IPS-18a (cell line): ENCODE data around the gene CEMP1.

ENCODE experiments used
- H3K27ac ChIP-seq: one replicate; pipeline ENCODE4 v1.5.1; 2013; ENCODE audit warnings: low read length
- H3K27me3 ChIP-seq: one replicate; pipeline ENCODE4 v1.6.1; 2013; ENCODE audit warnings: mild to moderate bottlenecking, low read length; ENCODE audit not compliant: control insufficient read depth, insufficient read depth
- H3K36me3 ChIP-seq: one replicate; pipeline ENCODE4 v1.6.1; 2013; ENCODE audit warnings: low read depth, low read length; ENCODE audit not compliant: control insufficient read depth
- H3K4me1 ChIP-seq: one replicate; pipeline ENCODE4 v1.6.1; 2013; ENCODE audit warnings: low read depth, low read length; ENCODE audit not compliant: control insufficient read depth
- H3K4me3 ChIP-seq: one replicate; pipeline ENCODE4 v1.5.1; 2013; ENCODE audit warnings: low read length
- H3K9ac ChIP-seq: one replicate; pipeline ENCODE4 v1.6.1; 2013; ENCODE audit warnings: mild to moderate bottlenecking, low read length, moderate library complexity
- H3K9me3 ChIP-seq: one replicate; pipeline ENCODE4 v1.6.1; 2013; ENCODE audit warnings: low read depth, low read length; ENCODE audit not compliant: control insufficient read depth

The CEMP1 gene

DNA sequence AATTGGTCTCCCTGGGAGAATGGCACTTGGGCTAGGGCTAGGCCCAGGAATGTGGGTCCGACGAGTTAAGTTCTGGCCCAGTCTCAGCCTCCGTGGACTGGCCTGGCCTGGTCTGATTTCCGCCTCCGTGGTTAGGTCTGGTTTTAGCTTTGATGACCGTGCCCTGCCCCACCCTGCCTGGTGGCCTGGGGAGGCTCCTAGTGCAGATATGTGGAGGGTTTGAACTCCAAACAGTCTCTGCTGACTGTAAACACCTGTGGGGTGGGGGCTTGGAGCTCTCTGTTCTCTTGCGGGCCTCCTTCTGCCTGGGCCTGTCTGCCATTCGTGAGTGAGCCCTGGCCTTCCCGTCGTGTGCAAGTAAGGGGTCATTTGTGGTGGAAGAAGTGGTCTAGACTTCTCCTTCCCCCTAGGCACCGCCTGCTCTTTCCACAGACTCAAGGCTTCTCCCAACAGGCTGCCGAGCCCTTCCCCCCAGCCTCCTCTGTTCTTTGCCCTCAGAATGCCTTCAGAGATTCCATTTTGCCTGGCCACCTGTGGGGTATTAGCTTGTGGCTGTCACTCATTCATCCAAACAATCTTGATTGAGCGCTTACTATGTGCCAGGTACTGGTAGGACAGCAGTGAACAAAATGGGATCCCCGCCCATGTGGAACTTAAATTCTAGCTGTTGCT, 15.9 kb downstream of the CEMP1 start:
- no peaks in the 10 kb centered on the region for H3K9me3 ChIP-seq
- H3K27ac ChIP-seq = no peak overlapping the region
- no peaks in the 10 kb centered on the region for H3K27me3 ChIP-seq
- peak overlapping the region; percentile 55 for H3K9ac ChIP-seq
- peak overlapping the region; percentile 72 for H3K4me3 ChIP-seq
- H3K4me1 ChIP-seq = peaks cover 4% of the 10 kb centered on the region
- no peaks in the 10 kb centered on the region for H3K36me3 ChIP-seq

DNA sequence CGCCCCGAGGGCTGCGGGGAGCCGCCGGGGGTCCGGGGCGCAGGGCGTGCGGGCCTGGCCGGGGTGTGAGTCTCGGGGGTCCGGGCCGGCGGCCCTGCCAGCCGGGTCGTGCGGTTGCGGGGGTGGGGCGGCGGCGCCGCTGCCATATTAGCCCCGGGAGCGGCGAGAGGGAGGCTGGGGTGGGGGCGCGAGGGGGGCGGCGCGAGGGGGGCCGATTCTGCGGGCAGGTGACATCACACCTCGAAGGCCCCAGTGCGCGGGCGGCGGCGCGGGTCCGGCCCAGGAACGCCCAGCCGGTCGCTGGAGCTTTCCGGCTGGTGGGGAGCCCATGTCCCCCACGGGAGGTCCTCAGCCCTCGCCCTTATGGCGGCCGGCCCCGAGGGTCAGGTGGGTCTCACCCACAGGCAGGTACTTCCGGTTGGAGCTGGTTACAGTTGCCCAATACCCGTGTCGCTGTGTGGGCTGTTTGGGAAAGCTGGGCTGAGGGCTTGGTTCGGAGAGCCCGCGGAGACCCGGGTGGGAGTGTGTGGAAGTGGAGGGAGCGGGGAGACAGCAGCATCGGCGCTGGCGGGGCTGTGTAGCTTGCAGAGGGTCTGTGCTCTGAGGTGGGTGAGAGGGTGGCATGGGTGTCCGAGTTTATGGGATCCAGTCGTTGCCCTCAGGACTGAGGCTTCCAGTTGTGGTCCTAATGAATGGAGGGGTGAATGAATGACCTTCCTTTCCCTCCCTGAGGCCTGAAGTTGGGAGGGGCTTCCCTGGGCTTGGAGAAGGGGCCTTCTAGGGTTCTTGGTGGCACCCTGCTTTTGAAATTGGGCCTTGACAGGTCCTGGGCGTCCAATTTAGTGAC, 16.7 kb downstream of the CEMP1 start:
- Histone ChIP-seq H3K9ac (peak overlapping the region; percentile 55), H3K4me3 (peak overlapping the region; percentile 72), H3K4me1 (peaks cover 4% of the 10 kb centered on the region), H3K27ac (no peak overlapping the region), H3K9me3 (no peaks in the 10 kb centered on the region), H3K27me3 (no peaks in the 10 kb centered on the region), H3K36me3 (no peaks in the 10 kb centered on the region)

DNA sequence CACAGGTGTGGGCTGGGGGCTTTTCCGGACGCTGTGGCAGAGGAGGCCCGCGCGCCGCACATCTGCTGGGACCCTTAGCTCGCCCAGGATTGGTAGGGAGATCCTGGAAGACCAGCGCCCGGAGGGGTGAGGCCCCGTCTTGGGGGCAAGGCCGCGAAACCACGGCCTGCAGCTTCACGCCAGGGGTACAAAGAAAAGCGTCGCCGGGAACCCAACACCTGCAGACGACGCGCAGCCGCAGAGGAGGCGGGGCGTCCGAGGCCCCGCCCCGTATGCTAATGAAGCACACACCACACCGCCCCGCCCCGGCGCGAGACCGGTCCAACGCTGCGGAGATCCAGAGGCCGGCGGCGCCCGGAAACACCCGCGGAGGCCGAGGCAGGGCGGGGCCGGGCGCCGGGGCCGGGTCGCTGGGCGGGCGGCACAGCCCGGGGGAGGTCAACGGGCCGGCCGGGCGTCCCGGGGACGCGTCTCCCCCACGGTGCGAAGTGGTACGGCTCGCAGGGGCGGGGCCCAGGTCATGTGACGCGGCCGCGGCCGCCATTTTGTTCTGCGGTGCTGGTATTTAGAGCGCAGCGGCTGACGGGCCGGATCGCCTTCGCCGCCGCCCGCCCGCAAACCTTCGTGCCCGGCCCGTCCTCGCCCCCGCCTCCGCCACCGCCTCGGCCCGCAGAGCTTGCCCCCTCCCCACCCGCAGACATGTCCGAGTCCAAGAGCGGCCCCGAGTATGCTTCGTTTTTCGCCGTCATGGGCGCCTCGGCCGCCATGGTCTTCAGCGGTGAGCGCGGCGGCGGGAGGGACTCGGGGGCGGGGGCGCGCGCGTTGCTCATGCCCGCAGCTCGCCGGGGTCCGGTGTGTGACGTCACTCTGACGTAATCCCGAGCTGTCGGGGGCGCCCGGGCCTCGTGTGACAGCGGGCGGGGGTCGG, 17.5 kb downstream of the CEMP1 start, which contains the start of gene ATP6V0C:
Gene ATP6V0C (plus strand): TSS at position 548 of the 928 bp plus-strand sequence. CDS start 152 bp downstream, at position 700.
- Histone ChIP-seq H3K9ac (peak within 1 kb of the TSS; percentile 73), H3K4me3 (peak within 1 kb of the TSS; percentile 72), H3K27ac (peak within 1 kb of the TSS; percentile 63), H3K27me3 (no peaks in the 10 kb centered on the region), H3K9me3 (no peaks in the 10 kb centered on the region), H3K36me3 (no peaks in the 10 kb centered on the region), H3K4me1 (peaks cover 4% of the 10 kb centered on the region)

DNA sequence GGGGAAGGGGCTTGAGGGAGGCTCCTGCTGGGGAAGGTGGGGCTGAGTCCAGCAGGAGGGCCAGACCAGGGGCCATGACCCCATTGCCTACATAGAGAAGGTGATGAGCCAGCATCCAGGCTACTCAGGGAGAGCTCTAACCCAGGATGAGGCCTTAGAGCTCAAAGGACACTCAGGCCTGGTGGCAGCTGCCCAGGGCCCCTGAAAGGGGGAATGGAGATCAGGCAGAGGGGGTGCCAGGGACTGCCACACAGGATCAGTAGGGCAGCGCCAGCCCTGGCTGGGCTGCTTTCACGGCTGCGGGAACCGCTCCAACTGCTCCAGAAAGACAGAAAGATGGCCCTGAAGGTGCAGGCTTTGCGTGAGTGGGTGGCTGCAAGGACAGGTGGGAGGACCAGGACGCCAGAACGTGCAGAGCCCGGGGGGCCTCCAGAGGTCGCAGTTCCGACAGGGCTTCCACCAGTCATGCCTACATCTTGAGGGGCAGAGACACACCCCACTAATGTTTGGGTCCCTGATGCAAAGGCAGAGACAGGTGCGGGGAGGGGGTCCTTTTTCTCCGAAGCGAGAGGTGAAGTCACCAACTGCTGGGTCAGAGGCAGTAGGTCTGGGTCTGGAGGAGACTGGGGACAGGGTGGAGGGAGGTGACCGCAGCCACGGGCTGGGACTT, 18.3 kb downstream of the CEMP1 start:
- Histone ChIP-seq H3K4me3 (peak overlapping the region; percentile 72), H3K9me3 (no peaks in the 10 kb centered on the region), H3K36me3 (no peaks in the 10 kb centered on the region), H3K27me3 (no peaks in the 10 kb centered on the region), H3K27ac (peak overlapping the region; percentile 63), H3K4me1 (peaks cover 4% of the 10 kb centered on the region), H3K9ac (peak overlapping the region; percentile 73)

DNA sequence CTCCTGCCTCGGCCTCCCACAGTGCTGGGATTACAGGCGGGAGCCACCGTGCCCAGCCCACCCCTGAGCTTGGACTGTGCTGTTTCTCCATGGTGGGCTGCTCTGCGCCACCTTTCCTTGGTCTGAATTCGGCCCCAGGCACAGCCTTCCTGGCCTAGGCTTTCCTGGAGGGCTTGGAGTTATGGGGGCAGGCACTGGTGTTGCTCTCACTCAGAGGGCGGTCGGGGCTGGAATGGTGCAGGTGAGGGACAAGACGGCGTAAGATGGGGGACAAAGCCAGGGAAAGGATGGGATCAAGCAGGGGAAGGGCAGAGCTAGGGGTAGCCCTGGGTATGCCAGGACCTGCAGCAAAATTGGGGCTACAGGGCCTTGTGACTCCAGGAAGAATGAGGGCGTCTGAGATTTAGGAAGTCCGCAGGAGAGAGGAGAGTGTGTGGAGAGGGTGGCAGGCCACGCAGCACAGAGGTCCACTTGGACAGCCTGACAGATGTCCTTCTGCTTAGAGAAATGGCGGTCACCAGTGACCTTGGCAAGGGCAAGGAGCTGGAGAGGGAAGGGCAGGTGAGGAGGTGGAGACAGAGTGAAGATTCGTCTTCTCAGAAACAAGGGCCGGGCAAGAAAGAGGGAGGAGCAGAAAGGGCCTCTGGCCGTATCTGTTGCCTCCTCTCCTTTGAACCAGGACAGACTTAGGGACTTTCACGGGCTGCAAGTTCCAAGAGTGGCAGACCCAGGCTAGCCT, 19.0 kb downstream of the CEMP1 start:
- no peaks in the 10 kb centered on the region for H3K27me3 ChIP-seq
- no peaks in the 10 kb centered on the region for H3K9me3 ChIP-seq
- no peak overlapping the region for H3K27ac ChIP-seq
- H3K9ac ChIP-seq = no peak overlapping the region
- no peak overlapping the region for H3K4me3 ChIP-seq
- no peaks in the 10 kb centered on the region for H3K36me3 ChIP-seq
- H3K4me1 ChIP-seq = peaks cover 4% of the 10 kb centered on the region

DNA sequence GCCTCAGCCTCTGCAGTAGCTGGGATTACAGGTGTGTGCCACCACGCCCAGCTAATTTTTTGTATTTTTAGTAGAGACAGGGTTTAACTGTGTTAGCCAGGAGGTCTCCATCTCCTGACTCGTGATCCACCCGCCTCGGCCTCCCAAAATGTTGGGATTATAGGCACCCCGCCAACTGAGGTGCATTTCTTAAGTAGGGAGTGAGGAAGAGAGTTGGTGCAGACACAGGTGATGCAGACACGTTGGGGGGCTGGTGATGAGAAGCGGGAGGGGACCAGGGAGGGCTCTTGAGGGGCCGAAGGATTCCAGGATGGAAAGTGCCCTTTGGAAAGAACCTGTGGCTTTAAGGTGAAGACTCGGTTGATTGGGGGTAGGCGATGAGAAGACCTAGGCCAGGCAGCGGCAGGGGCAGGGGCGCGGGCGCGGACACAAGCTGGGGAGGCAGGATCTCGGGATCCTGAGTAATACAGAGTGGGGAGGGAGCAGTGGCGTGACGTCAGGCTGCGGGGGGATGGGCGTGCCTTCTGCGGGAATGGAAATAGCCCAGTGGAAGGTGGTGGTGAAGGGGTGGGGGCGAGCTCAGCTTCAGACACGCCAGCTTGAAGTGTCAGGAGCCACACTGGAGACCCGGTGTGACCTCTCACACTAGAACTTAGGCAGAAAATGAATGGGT, 19.9 kb downstream of the CEMP1 start:
- H3K9ac ChIP-seq = no peak overlapping the region

DNA sequence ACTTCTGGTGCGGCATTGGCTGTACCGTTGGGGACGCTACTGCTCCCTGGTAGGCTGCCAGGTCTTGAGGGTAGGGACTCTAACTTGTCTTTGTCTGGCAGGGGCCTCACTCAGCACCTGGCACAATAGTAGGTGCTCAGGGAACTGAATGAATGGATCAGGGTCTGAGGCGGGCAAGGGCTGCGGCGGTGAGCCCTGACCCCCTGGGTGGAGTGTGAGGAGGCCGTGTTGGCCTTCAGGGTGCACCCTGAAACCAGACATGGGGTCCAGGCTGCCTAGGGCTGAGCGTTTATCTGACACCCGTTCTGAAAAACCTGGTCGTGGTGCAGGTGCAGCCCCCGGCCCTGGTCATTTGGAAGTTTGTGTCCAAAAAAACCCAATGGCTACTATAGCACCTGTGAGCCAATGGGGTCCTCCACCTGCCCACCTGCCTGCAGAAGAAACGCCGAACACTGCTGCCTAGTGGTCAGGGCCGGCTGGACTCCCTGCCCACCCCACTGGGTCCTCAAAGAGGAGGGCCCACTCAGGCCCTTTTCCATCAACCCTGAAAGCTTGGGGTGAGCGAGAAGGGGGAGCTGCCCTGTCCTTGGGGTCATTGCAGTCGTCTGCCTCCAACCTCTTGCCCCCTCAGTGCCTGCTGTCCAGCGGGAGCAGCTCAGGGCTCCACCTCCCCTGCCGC, 22.3 kb downstream of the CEMP1 start:
- H3K9ac ChIP-seq = no peak overlapping the region
- H3K4me1 ChIP-seq = peaks cover 4% of the 10 kb centered on the region
- no peak overlapping the region for H3K27ac ChIP-seq
- no peak overlapping the region for H3K4me3 ChIP-seq
- H3K27me3 ChIP-seq = no peaks in the 10 kb centered on the region
- H3K36me3 ChIP-seq = no peaks in the 10 kb centered on the region
- H3K9me3 ChIP-seq = no peaks in the 10 kb centered on the region

More for the DNA sequence above, 19.9 kb downstream of the CEMP1 start:
- H3K36me3 ChIP-seq = no peaks in the 10 kb centered on the region
- peaks cover 4% of the 10 kb centered on the region for H3K4me1 ChIP-seq
- no peak overlapping the region for H3K27ac ChIP-seq
- no peaks in the 10 kb centered on the region for H3K27me3 ChIP-seq
- H3K9me3 ChIP-seq = no peaks in the 10 kb centered on the region
- H3K4me3 ChIP-seq = no peak overlapping the region

DNA sequence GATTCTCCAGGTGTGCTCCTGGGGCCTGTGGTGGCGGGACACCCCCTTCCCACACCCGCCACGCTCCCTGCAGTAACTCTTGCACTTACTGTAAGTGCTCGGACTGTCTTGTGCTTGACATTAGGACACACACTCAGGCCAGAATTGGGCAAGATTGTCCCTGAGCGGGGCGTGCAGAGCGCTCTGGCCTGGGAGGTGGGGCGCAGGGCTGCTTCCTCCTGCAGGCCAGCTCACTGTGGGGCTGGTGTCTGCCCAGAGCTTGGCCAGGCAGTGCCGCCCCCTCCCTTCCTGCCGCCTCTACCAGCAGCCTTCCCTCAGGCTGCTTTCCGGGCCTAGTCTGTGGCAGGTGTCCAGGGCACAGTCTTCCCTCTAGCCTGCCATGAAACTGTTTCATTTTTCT, 23.5 kb downstream of the CEMP1 start:
- no peak overlapping the region for H3K27ac ChIP-seq
- no peak overlapping the region for H3K9ac ChIP-seq
- no peaks in the 10 kb centered on the region for H3K36me3 ChIP-seq
- no peaks in the 10 kb centered on the region for H3K27me3 ChIP-seq
- H3K4me1 ChIP-seq = peaks cover 1% of the 10 kb centered on the region
- H3K4me3 ChIP-seq = no peak overlapping the region
- H3K9me3 ChIP-seq = no peaks in the 10 kb centered on the region

DNA sequence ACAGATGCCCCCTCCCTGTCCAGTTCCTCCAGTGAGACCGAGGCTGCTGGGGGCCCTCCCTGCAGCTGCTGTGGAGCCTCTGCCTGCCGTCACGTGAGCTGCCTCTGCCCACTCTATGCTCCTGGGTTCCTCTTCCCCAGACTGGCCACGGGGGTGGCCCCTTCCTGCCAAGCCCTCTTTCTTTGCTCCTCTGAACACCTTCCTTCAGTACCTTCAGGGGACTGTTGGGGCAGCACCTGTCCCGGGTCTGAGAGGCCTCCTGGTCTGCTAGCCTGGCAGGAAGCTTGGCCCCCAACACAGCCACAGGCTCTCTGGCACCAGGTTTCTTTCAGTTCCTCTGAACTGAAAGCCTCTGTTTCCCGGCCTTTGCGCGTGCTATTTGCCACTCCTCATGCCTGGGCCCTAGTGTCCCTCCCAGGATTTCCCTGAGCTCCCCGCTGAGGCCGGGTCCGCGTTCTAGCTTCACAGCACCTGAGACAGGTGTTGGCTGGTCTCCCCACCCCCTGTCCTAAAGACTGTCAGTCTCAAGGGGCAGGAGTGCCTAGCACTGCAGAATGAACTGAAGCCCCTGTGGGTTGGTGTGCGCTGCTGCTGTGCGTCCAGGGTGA, 24.1 kb downstream of the CEMP1 start:
- Histone ChIP-seq H3K4me1 (no peaks in the 10 kb centered on the region), H3K9ac (no peak overlapping the region), H3K36me3 (no peaks in the 10 kb centered on the region), H3K27me3 (no peaks in the 10 kb centered on the region), H3K9me3 (no peaks in the 10 kb centered on the region), H3K4me3 (no peak overlapping the region), H3K27ac (no peak overlapping the region)
